Ureter (tissue), 1 donor: ENCODE results near the gene IPO5. TPM values are rescaled to one million over a fixed set of nuclear protein-coding genes. Genes with fewer than 3 reads are reported as not detected.
"Not testable (repeated sequence)": the region's sequence is repeated elsewhere in the genome, so short reads cannot be mapped to it uniquely, and the experiment has no call there.

Experiments used
- DNase-seq: peaks from one replicate; pipeline ENCODE4 v3.0.0-alpha.2; 2020; ENCODE audit warnings: low spot score
- total RNA-seq: library from RNA; stranded (reverse); gene quantifications from one replicate; pipeline ENCODE4 v1.2.4, GENCODE V29; 2023
- donor health status: DM: yes; HTN: yes; CAD: no.

IPO5 gene
- total RNA-seq, 1 donor from 2014 or later, result 119 TPM

DNA sequence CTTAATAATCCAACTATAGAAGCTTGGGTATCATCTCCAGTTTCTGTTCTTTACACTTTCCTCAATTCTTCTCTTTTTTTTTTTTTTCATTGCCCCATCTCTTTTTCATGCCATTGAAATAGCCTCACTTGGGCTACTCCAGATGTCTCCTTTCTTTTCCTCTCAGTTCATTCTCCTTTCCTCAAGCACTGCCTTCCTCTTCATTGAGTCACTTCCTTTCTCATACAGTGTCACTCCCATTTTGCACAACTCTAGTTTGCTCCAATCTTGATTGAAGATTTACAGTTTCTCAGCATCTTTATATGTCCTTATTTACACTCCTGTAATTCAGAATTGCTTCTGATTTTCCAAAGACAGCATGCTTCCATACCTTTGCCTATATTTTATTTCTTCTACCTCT is 61.3 kb downstream of the IPO5 start:
- DNase-seq, result no peak

DNA sequence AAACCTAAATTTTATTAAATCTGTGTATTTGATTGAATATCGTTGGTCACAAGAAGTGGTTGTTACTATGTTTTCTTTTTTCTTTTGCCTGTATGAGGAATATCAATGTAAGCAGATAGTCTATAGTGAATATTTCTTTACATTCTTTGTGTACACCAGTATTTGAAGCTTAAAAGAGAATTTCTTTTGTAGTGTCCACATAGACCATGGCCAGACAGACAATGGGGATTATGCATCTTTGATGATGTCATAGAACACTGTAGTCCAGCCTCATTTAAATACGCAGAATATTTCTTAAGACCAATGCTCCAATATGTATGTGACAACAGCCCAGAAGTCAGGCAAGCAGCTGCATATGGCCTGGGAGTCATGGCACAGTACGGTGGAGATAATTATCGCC is 64.8 kb downstream of the IPO5 start:
- DNase-seq, result no peak

GRCh38 chr13:98019186-98019585 is 65.7 kb downstream of the IPO5 start:
- DNase-seq, result no peak

DNA sequence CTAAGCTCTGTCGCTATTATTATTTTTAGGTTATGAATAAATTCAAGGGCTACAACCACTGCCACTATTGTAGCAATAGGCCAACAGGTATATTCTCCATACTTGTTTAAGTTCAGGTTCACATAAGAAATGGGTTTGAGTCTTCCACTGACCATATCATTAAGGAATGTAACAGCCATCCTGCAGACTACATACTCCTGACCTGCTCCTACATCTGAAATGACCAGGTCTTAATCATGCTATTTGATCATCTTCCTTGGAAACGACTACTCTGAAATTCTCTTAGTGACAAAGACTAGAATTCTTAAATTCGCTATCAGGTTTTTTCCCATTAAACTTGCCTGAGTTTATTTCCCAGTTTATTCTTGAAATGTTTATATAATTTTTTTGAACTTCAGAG is 66.8 kb downstream of the IPO5 start:
- DNase-seq, result no peak

GRCh38 chr13:98022210-98022609 is 68.7 kb downstream of the IPO5 start:
- DNase-seq, result no peak

GRCh38 chr13:98025480-98026025 is 72.1 kb downstream of the IPO5 start:
- no peak for DNase-seq

- no peak for DNase-seq
Measured at GRCh38 chr13:98026457-98026857, 73.0 kb downstream of the IPO5 start.

GRCh38 chr13:98032168-98032567 is 78.7 kb downstream of the IPO5 start:
- DNase-seq, result no peak

DNA sequence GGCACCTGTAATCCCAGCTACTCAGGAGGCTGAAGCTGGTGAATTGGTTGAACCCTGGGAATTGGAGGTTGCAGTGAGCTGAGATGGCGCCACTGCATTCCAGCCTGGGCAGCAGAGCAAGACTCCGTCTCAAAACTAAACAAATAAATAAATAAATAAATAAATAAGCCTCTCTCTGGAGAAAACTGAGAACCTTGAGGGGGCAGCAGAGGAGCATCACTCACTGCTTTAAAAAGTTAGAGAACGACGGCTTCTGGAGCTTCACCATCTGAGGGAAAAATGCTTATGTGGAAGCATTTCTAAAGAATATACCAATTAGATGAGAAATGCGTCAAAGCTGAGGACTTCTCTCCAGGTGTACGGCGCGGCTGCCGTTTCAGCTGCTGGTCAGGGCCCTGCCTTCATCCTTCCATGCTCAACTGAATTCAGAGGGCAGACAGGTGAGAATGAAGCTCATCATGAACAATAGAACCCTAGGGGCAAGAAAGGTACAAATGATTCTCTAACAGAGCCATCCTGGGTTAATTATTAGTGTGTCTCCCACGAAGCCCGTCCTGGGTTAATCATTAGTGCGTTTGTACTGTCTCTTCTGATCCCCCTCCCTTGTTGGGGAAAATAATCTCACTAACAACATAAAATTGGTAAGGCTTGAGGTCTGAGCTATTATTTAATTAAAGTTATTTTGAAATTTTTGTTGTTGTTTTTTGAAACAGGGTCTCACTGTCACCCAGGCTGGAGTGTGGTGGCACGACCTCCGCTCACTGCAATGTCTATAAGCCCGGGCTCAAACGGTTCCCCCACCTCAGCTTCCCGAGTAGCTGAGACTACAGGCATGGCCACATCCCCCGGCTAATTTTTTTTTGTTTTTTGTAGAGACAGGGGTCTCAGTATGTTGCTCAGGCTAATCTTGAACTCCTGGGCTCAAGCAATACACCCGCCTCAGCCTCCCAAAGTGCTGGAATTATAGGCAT is 80.1 kb downstream of the IPO5 start:
- no peak for DNase-seq

DNA sequence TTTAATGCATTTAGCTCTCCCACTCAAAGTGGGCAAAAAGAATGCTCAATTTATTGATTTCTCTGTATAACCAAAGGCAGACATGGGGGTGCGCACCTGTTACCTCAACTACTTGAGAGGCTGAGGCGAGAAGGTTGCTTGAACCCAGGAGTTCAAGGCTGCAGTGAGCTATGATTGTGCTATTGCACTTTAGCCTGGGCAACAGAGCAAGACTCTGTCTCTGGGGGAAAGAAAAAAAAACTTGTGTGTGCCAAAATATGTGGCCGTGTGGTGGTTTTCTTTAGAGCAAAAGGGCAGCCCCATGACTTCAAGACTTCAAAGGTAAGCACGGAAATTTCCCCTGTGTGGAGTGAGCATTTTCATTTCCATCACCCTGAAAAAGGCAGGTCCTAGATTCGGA is 81.9 kb downstream of the IPO5 start:
- no peak for DNase-seq

DNA sequence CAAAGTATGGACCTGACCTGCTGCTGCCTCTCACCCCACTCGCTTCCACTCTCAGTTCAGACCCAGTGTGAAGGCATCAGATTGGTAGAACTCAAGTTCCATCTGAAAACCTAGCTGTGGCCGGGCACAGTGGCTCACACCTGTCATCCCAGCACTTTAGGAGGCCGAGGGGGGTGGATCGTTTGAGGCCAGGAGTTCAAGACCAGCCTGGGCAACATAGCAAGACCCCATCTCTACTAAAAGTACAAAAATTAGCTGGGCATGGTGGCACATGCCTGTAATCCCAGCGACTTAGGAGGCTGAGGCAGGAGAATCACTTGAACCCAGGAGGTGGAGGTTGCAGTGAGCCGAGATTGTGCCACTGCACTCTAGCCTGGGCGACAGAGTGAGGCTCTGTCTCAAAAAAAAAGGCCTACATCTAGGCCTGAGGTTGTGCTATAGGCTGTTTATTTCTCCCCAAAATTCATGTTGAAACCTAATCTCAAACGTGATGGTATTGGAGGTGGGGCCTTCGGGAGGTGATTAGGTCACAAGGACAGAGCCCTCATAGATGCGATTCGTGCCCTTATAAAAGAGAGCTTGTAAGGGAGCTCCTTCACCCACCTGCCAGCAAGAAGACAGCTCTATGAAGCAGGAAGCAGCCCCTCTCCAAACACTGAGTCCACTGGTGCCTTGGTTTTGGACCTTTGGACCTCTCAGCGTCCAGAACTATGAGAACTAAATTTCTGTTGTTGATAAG is 83.3 kb downstream of the IPO5 start:
- not testable (repeated sequence) for DNase-seq

DNA sequence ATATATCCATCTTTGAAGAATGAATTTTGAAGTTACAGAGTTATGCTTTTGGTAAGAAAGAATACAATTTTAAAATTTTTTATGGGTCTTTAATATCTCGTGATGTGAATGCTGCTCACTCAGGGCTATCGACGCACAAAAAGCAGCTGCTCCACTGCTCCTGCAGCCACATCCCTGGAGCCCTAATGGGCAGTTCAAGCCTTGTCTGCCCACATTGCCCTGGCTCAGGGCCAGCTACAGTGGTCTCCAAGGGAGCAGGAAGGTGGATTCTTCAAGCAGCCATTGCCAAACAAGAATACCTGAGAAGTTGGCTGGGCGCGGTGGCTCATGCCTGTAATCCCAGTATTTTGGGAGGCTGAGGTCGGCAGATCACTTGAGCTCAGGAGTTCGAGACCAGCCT is 85.8 kb downstream of the IPO5 start:
- no peak for DNase-seq

GRCh38 chr13:98039964-98040363 is 86.5 kb downstream of the IPO5 start:
- no peak for DNase-seq

- no peak for DNase-seq
Measured at GRCh38 chr13:98041081-98041820, 87.8 kb downstream of the IPO5 start.

GRCh38 chr13:98044301-98044700 is 90.8 kb downstream of the IPO5 start:
- no peak for DNase-seq

GRCh38 chr13:98047785-98048184 is 94.3 kb downstream of the IPO5 start:
- not testable (repeated sequence) for DNase-seq

GRCh38 chr13:98048265-98048664 is 94.8 kb downstream of the IPO5 start:
- DNase-seq, result no peak

GRCh38 chr13:98050041-98050466 is 96.6 kb downstream of the IPO5 start:
- peak; percentile 51 for DNase-seq

DNA sequence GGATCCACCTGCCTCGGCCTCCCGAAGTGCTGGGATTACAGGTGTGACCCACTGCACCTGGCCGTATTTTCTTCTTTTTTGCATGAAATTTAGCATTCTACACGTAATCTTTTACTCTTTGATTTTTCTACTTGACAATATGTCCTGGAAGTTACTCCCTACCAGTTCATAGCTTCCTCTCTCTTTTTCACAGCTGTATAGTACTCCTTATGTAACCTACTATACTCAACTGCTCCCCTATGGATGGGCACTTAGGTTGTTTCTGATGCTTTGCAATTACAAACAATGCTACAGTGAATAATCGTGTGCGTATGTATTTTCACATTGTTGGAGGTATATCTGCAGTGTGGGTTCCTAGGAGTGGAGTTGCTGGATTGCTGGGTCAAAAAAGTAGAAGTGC is 98.9 kb downstream of the IPO5 start:
- no peak for DNase-seq

GRCh38 chr13:98054301-98054700 is 100.8 kb downstream of the IPO5 start:
- no peak for DNase-seq

DNA sequence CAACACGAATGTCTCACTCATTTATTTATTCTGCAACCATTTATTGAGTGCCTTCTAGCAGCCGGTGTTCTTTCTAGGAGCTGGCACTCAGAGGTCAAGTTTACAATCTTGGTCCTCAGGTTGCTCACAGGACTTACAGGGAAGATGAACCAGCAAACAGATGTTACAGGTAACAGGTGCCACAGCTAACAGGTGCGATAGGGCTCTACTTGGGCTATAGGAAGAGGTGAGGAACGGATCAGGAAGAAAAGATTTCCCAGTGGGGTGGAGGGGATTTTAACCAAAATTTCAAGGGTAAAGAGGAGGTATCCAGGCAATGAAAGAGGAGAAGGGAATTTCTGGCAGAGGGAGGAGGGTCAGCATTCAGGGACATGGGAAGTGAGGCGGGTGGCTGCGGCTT is 102.1 kb downstream of the IPO5 start:
- no peak for DNase-seq

GRCh38 chr13:98056839-98057410 is 103.5 kb downstream of the IPO5 start:
- no peak for DNase-seq
